Fibroblast of the aortic adventitia (primary cell): ENCODE data around the gene BABAM2. TPM values are rescaled to one million over a fixed set of nuclear protein-coding genes. Genes with fewer than 3 reads are reported as not detected.
A peak's percentile ranks its signal among the peaks of the same experiment; 100 is the strongest.

Source experiments
- DNase-seq: peaks from one replicate; pipeline ENCODE4 v3.0.0-alpha.2; 2010; ENCODE audit warnings: low read depth
- H3K4me3 ChIP-seq: 2 replicates; pipeline ENCODE4 v1.5.1; 2011; ENCODE audit warnings: low read depth, mild to moderate bottlenecking, control low read depth, low read length, moderate library complexity
- total RNA-seq: library from RNA; depleted of rRNA; stranded (reverse); fragments of >200 nt; gene quantifications from 2 replicates; pipeline ENCODE4 v1.2.3, GENCODE V29; 2012; ENCODE audit warnings: low replicate concordance
- TF ChIP-seq, protein P1 (sequence below): IDR thresholded peaks from 2 replicates; pipeline ENCODE4 v1.5.1; 2011; ENCODE audit warnings: mild to moderate bottlenecking, low read length, control low read depth, inconsistent platforms; ENCODE audit not compliant: insufficient read depth

BABAM2 gene
- total RNA-seq, 1 donor, result 45.3 TPM

DNA sequence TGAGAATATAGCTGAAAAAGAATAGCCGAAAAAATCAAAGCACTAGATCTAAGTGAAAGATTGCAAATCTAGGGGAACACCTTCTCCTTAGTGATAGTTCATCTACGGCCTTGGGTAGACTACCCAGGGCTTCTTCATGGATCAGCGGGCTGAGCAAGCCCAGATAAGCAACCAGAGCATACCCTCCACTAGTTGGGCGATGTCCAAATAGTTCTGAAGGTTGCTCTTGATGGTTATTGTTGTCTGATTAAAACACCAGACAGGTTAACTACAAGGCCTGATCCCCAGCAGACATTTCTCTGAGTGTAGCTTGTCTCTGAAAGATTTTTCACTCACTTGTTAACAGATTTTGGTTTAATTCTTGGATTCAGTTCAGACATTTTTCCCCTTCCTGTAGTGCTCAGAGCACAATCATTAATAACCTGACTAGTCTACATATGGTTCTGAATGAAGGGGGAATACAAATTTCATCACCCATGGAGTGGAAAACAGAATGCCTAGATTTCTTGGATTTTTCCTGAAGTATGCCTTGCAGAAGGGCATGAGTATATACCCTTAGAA, 99.6 kb downstream of the BABAM2 start:
- TF ChIP-seq, protein P1, sequence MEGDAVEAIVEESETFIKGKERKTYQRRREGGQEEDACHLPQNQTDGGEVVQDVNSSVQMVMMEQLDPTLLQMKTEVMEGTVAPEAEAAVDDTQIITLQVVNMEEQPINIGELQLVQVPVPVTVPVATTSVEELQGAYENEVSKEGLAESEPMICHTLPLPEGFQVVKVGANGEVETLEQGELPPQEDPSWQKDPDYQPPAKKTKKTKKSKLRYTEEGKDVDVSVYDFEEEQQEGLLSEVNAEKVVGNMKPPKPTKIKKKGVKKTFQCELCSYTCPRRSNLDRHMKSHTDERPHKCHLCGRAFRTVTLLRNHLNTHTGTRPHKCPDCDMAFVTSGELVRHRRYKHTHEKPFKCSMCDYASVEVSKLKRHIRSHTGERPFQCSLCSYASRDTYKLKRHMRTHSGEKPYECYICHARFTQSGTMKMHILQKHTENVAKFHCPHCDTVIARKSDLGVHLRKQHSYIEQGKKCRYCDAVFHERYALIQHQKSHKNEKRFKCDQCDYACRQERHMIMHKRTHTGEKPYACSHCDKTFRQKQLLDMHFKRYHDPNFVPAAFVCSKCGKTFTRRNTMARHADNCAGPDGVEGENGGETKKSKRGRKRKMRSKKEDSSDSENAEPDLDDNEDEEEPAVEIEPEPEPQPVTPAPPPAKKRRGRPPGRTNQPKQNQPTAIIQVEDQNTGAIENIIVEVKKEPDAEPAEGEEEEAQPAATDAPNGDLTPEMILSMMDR, result no peak
- H3K4me3 ChIP-seq, result no peak overlapping the region
- peak; percentile 42 for DNase-seq

- H3K4me3 ChIP-seq, result no peak overlapping the region
- TF ChIP-seq, protein P1, result no peak
- DNase-seq, result no peak
These were observed 100.6 kb downstream of the BABAM2 start for GRCh38 chr2:27991146-27991545.

- DNase-seq, result peak; percentile 64
- H3K4me3 ChIP-seq, result no peak overlapping the region
- TF ChIP-seq, protein P1, result no peak
These were observed 102.4 kb downstream of the BABAM2 start for GRCh38 chr2:27992787-27993401.

- peak; percentile 54 for DNase-seq
- H3K4me3 ChIP-seq, result no peak overlapping the region
- TF ChIP-seq, protein P1, result no peak
These were observed 102.9 kb downstream of the BABAM2 start for GRCh38 chr2:27993402-27993787.

DNA sequence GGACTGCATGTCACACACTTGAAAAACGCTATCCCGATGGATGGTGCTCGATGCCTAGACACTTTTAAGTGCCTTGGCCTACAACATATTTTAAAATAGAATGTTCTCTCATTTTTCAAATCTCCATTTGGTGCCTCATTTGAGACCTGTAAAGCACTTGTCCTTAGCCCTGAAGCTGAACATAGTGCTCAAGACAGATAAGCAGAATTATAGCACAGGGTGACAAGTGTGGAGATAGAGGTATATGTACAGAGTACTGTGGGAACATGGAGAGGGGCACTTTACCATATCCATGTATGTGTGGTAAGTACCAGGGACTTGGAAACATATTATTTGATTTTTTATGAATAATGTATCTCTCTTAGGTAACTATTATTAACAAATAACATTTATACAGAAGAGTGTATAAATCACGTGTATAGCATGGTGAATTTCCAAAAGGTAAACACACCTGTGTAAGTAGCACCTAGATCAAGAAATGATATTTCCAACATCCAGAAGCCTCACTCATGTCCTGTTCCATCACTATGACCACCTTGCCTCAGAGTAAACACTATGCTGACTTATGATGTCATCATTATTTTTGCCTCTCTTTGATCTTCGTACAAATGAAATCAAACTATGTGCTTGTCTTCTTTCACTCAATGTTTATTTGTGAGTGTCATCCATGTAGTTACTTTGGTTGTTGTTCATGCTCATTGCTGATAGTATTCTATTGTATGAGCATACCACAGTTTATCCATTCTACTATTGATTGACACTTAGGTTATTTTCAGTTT, 103.6 kb downstream of the BABAM2 start:
- TF ChIP-seq, protein P1, result no peak
- DNase-seq, result no peak
- no peak overlapping the region for H3K4me3 ChIP-seq

DNA sequence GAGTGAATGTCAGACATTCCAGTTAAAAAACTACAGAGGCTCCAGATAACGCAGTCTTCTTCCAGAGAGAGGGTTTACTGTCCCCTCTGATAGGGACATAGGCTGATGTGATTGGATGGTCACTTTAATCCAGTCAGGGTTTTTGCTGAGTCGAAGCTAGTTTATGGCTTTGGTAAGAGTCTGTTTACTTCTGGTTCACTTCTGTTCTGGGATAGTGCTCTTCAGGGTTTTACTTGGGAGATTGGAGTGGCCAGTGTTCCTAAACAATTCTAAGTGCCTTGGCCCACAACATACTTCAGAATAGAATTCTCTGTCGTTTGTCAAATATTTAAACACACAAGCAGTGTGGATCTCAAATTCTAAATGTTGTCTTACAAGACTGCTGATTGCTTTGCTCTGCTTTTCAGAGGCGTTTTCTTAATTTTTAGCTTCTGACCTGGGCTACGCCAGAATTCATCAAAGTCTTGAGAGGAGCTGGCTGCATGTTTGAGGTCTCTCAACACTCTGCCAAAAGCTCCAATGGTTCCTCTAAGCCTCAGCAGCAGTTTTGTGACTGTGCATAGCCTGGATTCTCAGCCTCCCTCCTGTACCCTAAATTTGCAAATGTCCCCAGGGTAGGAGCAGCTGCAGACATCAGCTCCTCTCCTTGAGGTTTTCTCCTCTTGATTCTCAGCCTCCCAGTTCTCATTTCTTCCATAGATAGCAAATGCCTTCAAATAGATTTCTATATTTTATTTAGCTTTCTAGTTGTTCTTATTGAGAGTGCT, 105.8 kb downstream of the BABAM2 start:
- no peak overlapping the region for H3K4me3 ChIP-seq
- DNase-seq, result no peak
- TF ChIP-seq, protein P1, result no peak
